Measurements from ENCODE around the gene ZWINT. TPM values are rescaled to one million over a fixed set of nuclear protein-coding genes. Genes with fewer than 3 reads are reported as not detected.

The ZWINT gene
- polyA plus RNA-seq, 2 of the 4 experiments (the other 2 are of a cell fraction) = 78.8 to 116 TPM

DNA sequence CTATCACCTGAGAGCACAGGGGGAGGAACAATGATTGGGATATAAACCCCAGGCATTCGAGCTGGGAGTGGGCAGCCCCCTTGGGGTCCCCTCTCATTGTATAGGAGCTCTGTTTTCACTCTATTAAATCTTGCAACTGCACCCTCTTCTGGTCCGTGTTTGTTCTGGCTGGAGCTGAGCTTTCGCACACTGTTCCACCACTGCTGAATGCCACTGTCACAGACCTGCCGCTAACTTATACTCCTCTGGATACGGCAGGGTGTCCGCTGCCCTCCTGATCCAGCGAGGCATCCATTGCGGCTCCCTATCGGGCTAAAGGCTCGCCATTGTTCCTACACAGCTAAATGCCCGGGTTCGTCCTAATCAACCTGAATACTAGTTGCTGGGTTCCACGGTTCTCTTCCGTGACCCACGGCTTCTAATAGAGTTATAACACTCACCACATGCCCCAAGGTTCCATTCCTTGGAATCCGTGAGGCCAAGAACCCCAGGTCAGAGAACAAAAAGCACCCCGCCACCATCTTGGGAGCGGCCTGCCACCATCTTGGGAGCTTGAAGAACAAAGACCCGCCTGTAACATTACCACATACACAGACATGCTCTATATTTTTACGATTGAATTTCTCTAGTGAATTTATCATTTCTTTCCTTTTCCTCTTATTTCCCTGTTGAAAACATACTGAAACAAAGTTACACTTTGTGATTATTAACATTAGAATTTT lies 9.0 kb downstream of the ZWINT start:
- Histone ChIP-seq H3K27ac (no peak overlapping the region), H3K4me3 (no peak overlapping the region), H3K9me3 (no peaks in the 10 kb centered on the region), H3K4me1 (no peaks in the 10 kb centered on the region), H3K4me2 (no peak overlapping the region)
- WGBS (ENCODE audit: missing lambda C conversion rate) = 93% methylated on average over 20 of the region's 20 CpGs
- CTCF ChIA-PET = no interaction called here
- DNase-seq (ENCODE audit: low read depth in 1 of 2, low spot score in 1 of 2) (no peak), FAIRE-seq (no peak), ATAC-seq (no peak)
- TF ChIP-seq, protein P1, sequence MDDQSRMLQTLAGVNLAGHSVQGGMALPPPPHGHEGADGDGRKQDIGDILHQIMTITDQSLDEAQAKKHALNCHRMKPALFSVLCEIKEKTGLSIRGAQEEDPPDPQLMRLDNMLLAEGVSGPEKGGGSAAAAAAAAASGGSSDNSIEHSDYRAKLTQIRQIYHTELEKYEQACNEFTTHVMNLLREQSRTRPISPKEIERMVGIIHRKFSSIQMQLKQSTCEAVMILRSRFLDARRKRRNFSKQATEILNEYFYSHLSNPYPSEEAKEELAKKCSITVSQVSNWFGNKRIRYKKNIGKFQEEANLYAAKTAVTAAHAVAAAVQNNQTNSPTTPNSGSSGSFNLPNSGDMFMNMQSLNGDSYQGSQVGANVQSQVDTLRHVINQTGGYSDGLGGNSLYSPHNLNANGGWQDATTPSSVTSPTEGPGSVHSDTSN (IDR thresholded peaks at IDR 0.05) = no peak
- TF ChIP-seq, protein P2, sequence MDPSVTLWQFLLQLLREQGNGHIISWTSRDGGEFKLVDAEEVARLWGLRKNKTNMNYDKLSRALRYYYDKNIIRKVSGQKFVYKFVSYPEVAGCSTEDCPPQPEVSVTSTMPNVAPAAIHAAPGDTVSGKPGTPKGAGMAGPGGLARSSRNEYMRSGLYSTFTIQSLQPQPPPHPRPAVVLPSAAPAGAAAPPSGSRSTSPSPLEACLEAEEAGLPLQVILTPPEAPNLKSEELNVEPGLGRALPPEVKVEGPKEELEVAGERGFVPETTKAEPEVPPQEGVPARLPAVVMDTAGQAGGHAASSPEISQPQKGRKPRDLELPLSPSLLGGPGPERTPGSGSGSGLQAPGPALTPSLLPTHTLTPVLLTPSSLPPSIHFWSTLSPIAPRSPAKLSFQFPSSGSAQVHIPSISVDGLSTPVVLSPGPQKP (IDR thresholded peaks at IDR 0.05; ENCODE audit: low read depth, low read length) = no peak
- TF ChIP-seq MYC (IDR thresholded peaks at IDR 0.05; ENCODE audit: borderline replicate concordance, low read length) (no peak), PHF8 (IDR thresholded peaks at IDR 0.05; ENCODE audit: borderline replicate concordance, low read depth) (no peak), JUNB (IDR thresholded peaks at IDR 0.05) (no peak), CEBPB (IDR thresholded peaks at IDR 0.05) (no peak), NFE2L2 (conservative IDR thresholded peaks at IDR 0.05; ENCODE audit: low read length) (no peak), FOSB (CRISPR knock-in tag; IDR thresholded peaks at IDR 0.05) (no peak), TP53 (CRISPR knock-in tag; IDR thresholded peaks at IDR 0.05) (no peak), FOSL2 (IDR thresholded peaks at IDR 0.05) (no peak), FOSL2 (CRISPR knock-in tag; IDR thresholded peaks at IDR 0.05) (no peak), ZFP36 (IDR thresholded peaks at IDR 0.05; ENCODE audit: borderline replicate concordance, partially characterized antibody) (no peak), KDM5A (IDR thresholded peaks at IDR 0.05) (no peak), HDAC2 (IDR thresholded peaks at IDR 0.05) (no peak), RCOR1 (IDR thresholded peaks at IDR 0.05; ENCODE audit: low read depth, low read length) (no peak)
- TF ChIP-seq, protein P3, sequence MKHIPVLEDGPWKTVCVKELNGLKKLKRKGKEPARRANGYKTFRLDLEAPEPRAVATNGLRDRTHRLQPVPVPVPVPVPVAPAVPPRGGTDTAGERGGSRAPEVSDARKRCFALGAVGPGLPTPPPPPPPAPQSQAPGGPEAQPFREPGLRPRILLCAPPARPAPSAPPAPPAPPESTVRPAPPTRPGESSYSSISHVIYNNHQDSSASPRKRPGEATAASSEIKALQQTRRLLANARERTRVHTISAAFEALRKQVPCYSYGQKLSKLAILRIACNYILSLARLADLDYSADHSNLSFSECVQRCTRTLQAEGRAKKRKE (CRISPR knock-in tag; IDR thresholded peaks at IDR 0.05; ENCODE audit: low read depth) = no peak
- POLR2A ChIA-PET = no interaction called here

DNA sequence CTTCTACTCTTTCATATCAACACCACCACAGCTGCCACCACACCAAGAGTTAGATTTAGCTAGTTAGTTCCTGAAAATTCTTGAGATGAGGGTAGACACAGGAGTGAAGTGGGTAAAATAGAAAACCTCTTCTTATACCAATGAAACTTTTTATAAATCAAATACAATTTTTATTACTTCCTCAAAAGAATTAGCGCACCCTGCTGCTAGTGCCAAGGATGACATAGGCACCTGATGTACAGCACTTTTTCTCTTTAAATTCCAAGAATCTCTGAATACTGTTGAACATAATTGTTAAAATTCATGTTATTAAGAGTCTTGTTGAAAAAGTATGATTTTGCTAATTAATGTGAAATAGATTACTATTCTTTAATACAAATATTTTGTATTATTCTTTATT lies 11.4 kb downstream of the ZWINT start:
- Histone ChIP-seq H3K4me2 (no peak overlapping the region), H3K4me1 (no peaks in the 10 kb centered on the region), H3K9me3 (no peaks in the 10 kb centered on the region), H3K27ac (no peak overlapping the region), H3K4me3 (no peak overlapping the region)
- WGBS (ENCODE audit: missing lambda C conversion rate) = 81% methylated on average over 1 of the region's 1 CpG
- CTCF ChIA-PET = no interaction called here
- TF ChIP-seq, protein P4, sequence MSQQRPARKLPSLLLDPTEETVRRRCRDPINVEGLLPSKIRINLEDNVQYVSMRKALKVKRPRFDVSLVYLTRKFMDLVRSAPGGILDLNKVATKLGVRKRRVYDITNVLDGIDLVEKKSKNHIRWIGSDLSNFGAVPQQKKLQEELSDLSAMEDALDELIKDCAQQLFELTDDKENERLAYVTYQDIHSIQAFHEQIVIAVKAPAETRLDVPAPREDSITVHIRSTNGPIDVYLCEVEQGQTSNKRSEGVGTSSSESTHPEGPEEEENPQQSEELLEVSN (IDR thresholded peaks at IDR 0.05; ENCODE audit: borderline replicate concordance, low read depth) = no peak
- TF ChIP-seq GATA3 (IDR thresholded peaks at IDR 0.05; ENCODE audit: borderline replicate concordance) = no peak
- TF ChIP-seq ZFP36 (IDR thresholded peaks at IDR 0.05; ENCODE audit: borderline replicate concordance, partially characterized antibody) = no peak
- no peak for TF ChIP-seq PHF8 (IDR thresholded peaks at IDR 0.05; ENCODE audit: borderline replicate concordance, low read depth)
- TF ChIP-seq NR3C1 (IDR thresholded peaks at IDR 0.05) = no peak
- TF ChIP-seq JUN (IDR thresholded peaks at IDR 0.05) = no peak
- TF ChIP-seq MAFK (IDR thresholded peaks at IDR 0.05; ENCODE audit: partially characterized antibody) = no peak
- no peak for TF ChIP-seq MAZ (IDR thresholded peaks at IDR 0.05; ENCODE audit: borderline replicate concordance, low read depth, low read length)
- TF ChIP-seq CBX2 (IDR thresholded peaks at IDR 0.05; ENCODE audit: borderline replicate concordance, low read depth) = no peak
- no peak for TF ChIP-seq HDAC2 (IDR thresholded peaks at IDR 0.05)
- TF ChIP-seq EHMT2 (IDR thresholded peaks at IDR 0.05; ENCODE audit: low read depth) = no peak
- POLR2A ChIA-PET = interaction anchor here (1.5 kb wide), 1 partner anchor 12 kb away, joined by 6 read pairs; the partner anchor contains the start of gene ZWINT
- FAIRE-seq (no peak), ATAC-seq (no peak), DNase-seq (ENCODE audit: low read depth in 1 of 2, low spot score in 1 of 2) (no peak)
